GM19463 (cell line): ENCODE results near the gene RPL29.
A peak's percentile ranks its signal among the peaks of the same experiment; 100 is the strongest.

Experiments used
- ATAC-seq: cut with Tn5 transposase; IDR thresholded peaks from one replicate; pipeline ENCODE4 v1.9.1; 2021; ENCODE audit warnings: mild to moderate bottlenecking, moderate library complexity; ENCODE audit not compliant: unreplicated experiment

The RPL29 gene

GRCh38 chr3:51983578-51984268, 12.0 kb downstream of the RPL29 start:
- no peak for ATAC-seq

DNA sequence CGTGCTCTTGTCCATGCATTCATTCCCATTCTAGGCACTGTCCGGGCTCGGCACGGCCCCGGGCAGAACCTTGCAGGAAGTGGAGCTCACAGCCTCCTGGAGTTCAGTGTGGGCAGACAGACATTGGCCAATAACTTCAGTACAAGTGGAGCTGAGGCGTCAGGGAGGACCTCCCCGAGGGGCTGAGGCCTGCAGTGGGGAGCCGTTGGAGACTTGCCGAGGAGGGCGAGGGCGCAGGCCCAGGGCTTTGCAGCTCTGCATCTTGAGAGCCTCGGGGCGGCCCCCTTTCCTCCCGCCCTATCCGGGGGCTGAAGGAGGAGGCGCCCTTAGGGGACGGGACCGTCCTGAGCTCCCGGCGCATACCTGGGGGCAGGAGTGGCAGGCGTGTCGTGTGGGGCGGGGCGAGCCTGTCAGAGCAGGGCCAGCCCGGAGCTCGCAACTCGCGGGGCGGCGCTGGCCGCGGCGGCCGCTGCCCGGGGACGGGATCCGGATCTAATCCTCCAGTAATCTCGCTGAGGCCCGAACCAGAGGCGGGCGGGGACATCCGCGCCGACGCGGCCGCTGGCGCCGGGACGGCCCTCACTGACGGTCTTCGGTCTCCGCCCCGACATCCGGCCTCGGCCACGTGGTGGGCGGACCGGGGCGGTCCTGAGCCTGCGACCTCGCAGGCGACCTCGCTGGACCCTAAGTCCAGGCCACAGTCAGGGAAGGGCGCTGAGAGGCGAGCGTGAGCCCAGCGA, 12.7 kb downstream of the RPL29 start, which contains the start of gene ACY1:
Gene ACY1, plus strand, starts transcription at position 698 of the 740 bp plus-strand sequence. CDS start 530 bp downstream, outside the sequence.
- ATAC-seq, result peak; percentile 73

GRCh38 chr3:51982352-51982837, 13.3 kb downstream of the RPL29 start:
- peak; percentile 48 for ATAC-seq

DNA sequence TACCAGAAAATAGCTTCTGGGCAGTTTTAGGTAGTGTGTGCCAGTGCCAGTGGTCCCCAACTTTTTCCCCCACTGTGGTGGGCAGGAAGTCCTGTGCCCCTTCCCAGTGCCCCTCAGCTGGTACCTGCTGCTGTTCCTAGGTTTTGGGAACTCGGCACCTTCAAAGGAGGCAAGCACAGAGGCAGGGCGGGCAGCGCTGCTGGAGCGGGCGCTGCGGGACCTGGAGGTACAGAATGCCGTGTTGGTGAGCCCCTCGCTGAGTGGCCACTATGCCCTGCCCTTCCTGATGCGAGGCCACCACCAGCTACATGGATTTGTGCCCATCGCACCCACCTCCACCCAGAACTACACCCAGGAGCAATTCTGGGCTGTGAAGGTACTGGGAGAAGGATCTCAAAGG, 15.4 kb downstream of the RPL29 start:
- no peak for ATAC-seq

DNA sequence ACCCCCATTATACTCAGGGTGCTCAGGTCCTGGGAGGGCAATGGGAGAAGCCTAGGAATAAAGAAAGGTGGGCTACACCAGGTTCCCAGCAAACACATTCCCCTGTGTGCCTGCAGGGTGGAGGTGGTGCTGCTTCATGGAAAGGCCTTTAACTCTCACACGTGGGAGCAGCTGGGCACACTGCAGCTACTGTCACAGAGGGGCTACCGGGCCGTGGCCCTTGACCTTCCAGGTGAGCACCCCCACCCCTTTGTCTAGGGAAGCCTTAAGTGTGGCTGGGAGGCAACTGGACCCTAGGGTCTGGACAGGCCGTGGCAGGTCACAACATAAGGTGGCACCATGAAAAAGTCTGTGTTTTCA, 17.6 kb downstream of the RPL29 start:
- ATAC-seq, result no peak

DNA sequence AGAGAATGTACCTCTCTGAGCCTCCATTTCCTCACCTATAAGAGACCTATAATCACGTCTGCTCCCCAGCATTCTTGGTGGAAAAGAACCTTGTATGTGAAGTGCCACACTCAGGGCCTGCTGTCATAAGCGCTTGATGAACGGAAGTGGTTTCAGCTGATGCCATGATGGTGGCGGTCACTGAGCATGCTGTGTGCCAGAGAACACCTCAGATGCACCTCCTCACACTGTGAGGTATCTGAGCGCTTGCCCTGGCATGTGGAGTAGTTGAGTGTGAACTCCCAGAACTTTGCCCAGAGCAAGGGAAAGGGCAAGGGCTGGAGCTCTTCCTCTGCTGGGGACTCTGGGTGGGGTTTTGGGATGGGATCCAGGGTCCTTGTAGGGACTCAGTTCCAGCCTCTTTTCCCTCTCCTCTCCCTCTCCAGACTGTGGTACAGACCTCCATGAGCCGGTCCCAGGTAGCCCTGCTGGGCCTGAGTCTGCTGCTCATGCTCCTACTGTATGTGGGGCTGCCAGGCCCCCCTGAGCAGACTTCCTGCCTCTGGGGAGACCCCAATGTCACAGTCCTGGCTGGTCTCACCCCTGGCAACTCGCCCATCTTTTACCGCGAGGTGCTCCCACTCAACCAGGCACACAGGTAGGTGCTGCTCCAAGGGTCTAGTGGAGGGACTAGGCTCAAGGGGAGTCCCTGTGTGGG, 18.1 kb downstream of the RPL29 start:
- ATAC-seq, result no peak

DNA sequence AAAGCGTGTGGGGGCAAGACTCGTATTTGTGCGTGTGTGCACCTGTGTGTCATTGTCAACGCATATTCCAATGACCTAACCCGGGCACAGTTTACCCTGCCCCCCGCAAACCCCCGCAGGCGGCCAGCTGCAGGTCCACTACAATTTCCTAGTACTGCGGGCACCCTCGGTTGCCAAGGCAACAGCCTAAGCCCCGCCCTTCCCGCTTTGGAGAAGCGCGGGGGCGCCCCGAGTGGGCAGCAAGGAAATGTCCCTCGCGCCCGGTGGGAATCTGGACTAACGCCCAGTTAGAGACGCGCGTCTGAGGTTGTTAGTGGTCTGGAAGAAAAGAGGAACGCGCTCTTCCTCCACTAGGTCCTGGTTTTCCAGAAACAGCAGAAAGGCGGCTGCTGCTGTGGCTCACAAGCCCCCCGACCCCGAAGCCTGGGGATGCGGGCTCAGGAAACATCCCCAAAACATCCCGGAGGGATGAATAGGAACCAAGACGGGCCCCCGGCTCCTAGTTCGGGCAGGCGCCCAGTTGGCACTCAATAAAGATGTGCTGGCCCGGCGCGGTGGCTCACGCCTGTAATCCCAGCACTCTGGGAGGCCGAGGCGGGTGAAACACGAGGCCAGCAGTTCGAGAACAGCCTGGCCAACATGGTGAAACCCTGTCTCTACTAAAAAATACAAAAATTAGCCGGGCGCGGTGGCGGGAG, 19.7 kb downstream of the RPL29 start:
- ATAC-seq, result no peak

GRCh38 chr3:51974963-51975851, 20.5 kb downstream of the RPL29 start, which contains the start of gene ABHD14A:
ABHD14A (plus strand) TSS chr3:51975064; CDS start chr3:51975136, 72 bp downstream.
- ATAC-seq, result peak; percentile 63

GRCh38 chr3:51974277-51974962, 21.3 kb downstream of the RPL29 start:
- peak; percentile 3 for ATAC-seq

DNA sequence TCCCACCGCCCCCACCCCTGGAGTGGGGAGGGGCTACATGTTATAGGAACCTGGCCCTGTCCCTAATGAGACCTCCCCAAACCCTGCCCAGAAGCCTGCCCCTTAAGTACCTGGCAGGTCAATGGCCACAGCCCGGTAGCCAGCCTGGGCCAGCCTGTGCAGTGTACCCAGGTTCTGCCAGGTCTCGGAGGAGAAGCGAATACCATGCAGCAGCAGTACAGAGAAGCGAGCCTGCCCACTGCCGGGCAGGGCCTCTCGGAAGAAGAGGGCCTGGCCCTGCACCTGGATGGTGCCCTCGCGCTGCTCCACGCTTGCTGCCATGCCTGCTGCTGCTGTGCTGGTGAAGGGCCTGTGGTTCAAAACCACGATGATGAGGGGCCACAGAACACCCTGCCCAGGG, 24.3 kb downstream of the RPL29 start:
- ATAC-seq, result no peak

DNA sequence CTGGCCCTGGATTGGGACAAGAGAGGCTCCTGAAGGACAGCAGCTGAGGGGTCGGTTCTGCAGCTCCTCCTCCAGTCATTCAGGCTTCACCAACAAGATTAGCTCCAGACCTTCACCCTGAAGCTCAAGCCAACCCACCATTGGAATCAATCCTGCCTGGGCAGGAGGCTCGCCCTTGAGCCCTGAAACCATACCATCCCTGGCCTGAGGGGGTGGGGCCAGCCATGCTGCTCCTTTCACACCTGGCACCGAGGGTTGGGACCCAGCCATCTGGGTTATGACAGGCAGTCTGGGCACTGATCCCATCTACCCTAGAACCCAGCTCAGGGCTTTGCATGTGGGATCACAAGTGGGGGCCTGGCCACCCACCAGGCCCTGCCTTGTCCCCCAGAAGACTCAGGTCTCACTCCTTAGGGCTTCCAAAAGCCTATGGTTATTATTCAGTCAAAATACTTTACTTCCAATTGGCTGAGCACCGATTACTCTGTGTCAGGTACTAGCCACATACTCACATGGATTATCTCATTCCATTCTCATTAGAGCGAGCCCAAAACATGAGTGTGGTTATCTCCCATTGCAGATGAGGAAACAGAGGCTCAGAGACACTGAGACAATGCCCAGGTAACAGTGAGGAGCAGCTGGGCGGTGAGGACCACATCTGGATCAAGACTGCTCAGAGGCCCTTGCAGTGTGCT, 24.9 kb downstream of the RPL29 start:
- no peak for ATAC-seq

DNA sequence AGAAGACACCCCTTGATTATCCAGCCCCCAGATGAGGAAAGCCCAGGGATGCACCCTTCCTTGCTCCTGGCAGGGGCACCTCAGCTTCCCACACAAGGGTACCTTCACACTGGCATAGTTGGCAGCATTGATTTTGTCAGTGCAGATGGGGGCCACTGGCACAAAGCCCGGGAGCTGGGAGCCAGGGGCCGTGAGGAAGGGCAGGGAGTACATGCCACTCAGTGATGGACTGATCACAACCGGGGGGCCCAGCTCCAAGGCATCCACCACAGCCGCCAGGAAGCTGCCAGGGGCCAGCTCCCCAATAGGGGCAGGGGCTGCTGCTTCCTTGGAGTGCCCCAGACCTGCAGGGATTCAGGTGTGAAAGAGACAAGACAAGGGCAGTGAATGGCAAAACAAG, 25.9 kb downstream of the RPL29 start:
- no peak for ATAC-seq

- no peak for ATAC-seq
These were observed 26.6 kb downstream of the RPL29 start for GRCh38 chr3:51968883-51969678.

GRCh38 chr3:51968170-51968775, 27.4 kb downstream of the RPL29 start:
- ATAC-seq, result no peak

GRCh38 chr3:51967384-51968169, 28.1 kb downstream of the RPL29 start, which contains the start of gene PCBP4:
PCBP4 (minus strand) TSS chr3:51967454; CDS start chr3:51961240, 6,214 bp downstream.
- ATAC-seq, result peak; percentile 56

DNA sequence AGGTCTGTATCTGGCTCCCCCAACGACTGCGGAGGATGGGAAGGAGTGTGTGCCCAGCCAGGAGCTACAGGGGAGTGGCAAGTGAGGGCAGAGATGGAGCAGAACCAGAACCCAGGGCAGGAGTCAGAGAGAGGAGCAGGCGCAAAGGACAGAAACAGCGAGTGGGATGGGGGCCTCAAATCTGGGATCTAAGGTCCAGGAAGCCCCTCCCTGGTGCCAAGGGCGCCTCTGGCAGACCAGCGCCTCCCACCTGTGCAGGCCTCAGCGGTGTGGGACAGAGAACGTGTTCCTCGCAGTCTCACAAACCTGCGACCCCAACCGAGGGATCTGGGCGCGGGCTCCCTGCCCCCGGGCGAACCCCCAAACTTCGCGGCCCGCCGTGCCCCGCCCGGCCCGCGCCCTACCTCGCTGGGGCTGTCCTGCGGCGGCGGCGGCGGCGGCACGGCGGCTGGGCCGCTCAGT, 28.7 kb downstream of the RPL29 start:
- ATAC-seq, result peak; percentile 57
